GM23248 (cell line): Measurements from ENCODE around the gene MYPOP.

ENCODE experiments used
- EZH2 ChIP-seq: fragments of 200-600 bp; sonication (generic); IDR thresholded peaks from 2 replicates; pipeline ENCODE4 v1.6.1; 2018; ENCODE audit warnings: antibody characterized with exemption, mild to moderate bottlenecking; ENCODE audit not compliant: insufficient read depth, poor library complexity, severe bottlenecking
- EZH2phosphoT487 ChIP-seq: fragments of 200-600 bp; sonication (generic); IDR thresholded peaks from 2 replicates; pipeline ENCODE4 v1.6.1; 2018; ENCODE audit warnings: antibody characterized with exemption, moderate library complexity, mild to moderate bottlenecking, low read depth; ENCODE audit not compliant: insufficient read depth

DNA sequence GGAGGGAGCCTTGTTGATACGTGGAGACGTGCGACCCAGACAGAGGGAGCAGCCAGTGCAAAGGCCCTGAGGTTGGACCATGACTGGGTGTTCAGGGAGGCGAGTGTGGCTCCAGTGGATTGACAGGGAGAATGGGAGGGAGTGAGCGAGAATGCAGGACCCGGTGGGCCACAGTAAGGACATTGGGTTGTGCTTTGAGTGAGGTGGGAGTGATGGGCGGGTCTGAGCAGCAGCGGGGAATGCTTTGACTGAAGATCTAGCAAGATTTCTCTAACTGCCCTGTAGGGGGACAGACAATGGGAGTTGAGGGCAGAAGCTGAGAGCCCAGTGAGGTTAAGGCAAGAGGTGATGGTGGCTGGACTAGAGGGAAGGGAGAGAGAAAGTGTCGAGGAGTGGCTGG is 19.9 kb upstream of the MYPOP start:
- TF ChIP-seq EZH2 (no peak), EZH2phosphoT487 (no peak)
